Activated gamma-delta T cell treated with anti-CD3 and anti-CD28 coated beads, Interleukin-2, amount 50 U/mL, for 16 hours (primary cell): ENCODE measurements around the gene CBFB.
A peak's percentile ranks its signal among the peaks of the same experiment; 100 is the strongest.

ENCODE experiments used
- DNase-seq: peaks from one replicate; pipeline ENCODE4 v3.0.0-alpha.2; 2020; ENCODE audit warnings: low read depth

Gene CBFB

GRCh38 chr16:67016681-67017420 lies 12.1 kb upstream of the CBFB start:
- no peak for DNase-seq

DNA sequence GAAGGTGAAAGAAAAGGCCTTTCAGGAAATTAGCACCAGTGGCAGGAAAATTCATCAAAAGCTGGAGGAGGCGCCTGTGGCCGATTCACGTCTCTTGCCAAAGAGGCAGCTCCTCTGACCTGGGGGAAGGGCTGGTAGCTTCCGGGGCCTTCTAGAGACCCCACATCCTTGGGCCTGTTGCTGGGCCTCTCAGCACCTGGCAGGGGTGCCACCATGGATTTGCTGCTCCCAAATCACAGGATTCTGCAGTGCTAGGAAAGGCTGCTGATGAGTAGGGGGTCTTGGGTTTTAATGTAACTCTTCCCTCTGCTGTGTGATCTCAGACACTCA lies 11.6 kb upstream of the CBFB start:
- DNase-seq = no peak

GRCh38 chr16:67017810-67018488 lies 11.0 kb upstream of the CBFB start:
- DNase-seq = peak; percentile 76

GRCh38 chr16:67019171-67019570 lies 9.8 kb upstream of the CBFB start:
- DNase-seq = no peak

GRCh38 chr16:67021321-67021720 lies 7.6 kb upstream of the CBFB start:
- no peak for DNase-seq

DNA sequence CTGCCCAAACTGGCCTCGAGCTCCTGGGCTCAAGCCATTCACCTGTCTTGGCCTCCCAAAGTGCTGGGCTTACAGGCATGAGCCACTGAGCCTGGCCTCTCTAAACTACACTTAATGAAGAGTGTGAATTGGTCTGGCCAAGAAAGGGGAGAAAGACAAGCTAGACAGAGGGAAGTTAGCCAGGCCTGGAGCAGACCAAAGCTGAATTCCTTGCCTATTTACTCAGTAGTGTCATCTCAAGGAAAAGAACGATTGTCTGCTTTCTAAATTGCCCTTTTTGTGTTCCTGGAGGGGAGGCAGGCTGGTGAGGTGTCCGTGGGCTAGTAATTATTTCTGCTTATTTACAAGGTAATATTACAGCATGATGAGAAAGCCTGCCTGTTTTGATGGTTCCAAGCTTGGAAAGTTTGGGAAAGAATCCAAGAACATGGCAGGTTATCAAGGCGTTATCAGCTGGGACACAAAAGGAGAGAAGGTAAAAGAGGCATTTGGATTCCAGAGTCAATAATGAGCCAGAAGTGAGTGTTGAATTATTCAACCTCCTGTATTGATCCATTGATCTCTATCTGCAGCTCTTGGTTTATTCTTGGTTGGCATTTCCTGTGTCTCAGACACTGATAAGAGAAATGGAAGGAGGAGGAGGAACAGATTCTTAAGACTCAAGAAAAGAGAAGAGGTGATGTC lies 6.3 kb upstream of the CBFB start:
- DNase-seq = no peak

DNA sequence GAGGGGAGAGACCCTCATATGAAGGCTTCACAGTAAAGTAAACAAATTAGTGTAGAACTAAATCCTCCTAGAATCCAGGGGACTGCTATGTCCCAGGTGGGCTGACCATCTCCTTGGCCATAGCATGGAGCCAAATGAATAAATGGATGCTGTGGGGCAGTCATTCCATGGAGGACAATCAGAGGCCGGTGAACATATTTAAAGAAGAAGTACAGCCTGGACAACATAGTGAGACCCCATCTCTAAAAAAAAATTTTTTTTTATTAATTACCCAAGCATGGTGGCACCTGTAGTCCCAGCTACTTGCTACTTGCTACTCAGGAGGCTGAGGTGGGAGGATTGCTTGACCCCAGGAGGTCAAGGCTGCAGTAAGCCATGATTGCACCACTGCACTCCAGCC lies 5.3 kb upstream of the CBFB start:
- DNase-seq = no peak

- no peak for DNase-seq
These were observed 4.4 kb upstream of the CBFB start for GRCh38 chr16:67024384-67025209.

GRCh38 chr16:67025210-67025550 lies 3.8 kb upstream of the CBFB start:
- no peak for DNase-seq

GRCh38 chr16:67026570-67026969 lies 2.4 kb upstream of the CBFB start:
- DNase-seq = no peak

DNA sequence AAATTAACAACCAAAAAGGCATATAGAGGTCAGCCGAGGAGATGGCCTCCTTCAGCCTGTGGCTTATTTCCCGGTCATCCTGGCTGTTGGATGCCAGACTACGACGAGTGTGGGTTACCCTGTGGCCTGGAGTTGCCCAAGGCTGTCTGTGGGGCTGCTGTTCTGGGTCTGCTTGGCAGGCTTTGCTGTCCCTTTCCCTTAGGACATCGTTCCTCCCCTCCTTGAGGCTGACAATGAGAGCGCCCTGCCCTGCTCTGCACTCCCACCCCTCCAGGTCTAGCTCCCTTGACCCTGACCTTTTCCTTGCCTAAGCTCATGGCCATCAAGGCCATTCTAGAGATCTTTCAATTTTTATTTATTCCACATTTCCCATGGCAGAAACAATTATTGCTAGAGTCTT lies 1.9 kb upstream of the CBFB start:
- DNase-seq = no peak

- no peak for DNase-seq
These were observed 718 bp upstream of the CBFB start for GRCh38 chr16:67028167-67028695.

GRCh38 chr16:67029254-67030096 lies 526 bp downstream of the CBFB start:
- DNase-seq = peak; percentile 31

DNA sequence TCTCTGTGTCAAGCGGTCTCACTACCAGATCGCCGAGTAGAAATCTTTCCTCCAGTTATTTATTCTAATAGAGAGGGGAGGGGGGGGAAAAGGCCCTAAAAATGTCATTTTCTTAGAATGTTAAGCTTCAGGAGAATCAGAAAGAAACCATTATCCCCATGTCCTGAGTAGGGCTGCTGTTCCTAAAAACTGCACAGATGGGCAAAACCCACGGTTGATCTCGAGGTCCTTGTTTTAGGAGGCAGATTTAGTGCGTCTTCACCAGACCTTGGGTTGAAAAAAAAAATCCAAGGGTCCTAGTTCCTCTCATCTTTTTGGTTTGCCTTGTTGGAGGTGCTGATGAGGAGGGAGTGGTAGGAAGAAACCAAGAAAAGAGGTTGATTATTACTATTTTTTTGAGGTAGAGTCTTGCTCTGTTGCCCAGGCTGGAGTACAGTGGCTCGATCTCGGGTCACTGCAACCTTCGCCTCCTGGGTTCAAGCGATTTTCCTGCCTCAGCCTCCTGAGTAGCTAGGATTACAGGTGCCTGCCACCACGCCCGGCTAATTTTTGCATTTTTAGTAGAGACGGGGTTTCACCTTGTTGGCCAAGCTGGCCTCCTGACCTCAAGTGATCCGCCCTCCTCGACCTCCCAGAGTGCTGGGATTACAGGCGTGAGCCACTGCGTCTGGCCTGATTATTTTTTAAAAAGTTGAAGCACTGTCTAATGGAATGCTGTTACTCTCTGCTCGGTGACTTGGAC lies 1.4 kb downstream of the CBFB start:
- no peak for DNase-seq

DNA sequence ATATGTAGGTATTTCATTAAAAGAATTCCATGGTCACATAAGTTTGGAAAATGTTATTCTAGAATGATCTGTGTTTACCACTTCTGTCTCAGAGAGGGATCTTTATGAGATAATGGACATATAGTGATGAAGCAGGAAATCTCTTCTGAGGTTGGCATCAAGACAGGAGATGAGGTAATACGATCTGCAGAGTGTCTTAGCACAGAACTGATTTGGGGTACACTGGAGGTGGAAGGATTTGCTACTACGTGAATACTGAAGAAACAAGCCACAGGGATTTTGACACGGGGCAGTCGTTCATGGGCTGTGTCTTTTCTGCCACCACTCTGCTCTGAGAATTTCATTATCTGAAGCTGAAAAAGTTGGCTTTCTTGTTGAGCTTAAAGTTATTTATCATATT lies 5.5 kb downstream of the CBFB start:
- no peak for DNase-seq

- no peak for DNase-seq
These were observed 6.4 kb downstream of the CBFB start for GRCh38 chr16:67035364-67035763.

- DNase-seq = no peak
These were observed 7.4 kb downstream of the CBFB start for GRCh38 chr16:67036323-67036741.

GRCh38 chr16:67039260-67040020 lies 10.5 kb downstream of the CBFB start:
- no peak for DNase-seq

GRCh38 chr16:67040166-67040565 lies 11.2 kb downstream of the CBFB start:
- DNase-seq = no peak

DNA sequence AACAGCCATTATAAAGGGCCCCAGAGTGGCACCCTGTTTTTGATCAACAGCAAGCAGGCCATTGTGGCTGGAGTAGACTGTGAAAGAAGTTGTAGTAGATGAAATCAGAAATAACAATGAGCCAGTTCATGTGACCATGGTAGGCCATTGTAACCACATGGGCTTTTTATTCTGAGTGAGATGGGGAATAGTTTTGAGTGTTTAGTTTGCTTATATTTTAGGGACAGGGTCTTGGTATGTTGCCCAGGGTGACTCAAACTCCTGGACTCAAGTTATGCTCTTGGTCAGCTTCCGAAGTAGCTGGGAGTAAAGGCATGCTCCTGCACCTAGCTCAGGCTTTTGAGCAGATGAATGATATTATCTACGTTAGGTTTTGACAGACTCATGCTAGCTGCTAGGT lies 12.0 kb downstream of the CBFB start:
- DNase-seq = no peak
